Peyer's patch (tissue), 4 donors: ENCODE measurements around the gene UNC5B. TPM values are rescaled to one million over a fixed set of nuclear protein-coding genes. Genes with fewer than 3 reads are reported as not detected.
A peak's percentile ranks its signal among the peaks of the same experiment; 100 is the strongest.

ENCODE experiments used
- DNase-seq, 3 donors: peaks; one replicate each; pipeline ENCODE4 v3.0.0-alpha.2; 2017 to 2019
- H3K27ac ChIP-seq, 4 donors: fragments of 200-600 bp; sonication (generic); one replicate each; pipeline ENCODE4 v1.5.1; 2016 to 2019
- H3K27me3 ChIP-seq, 2 donors: fragments of 200-600 bp; sonication (generic); one replicate each; pipeline ENCODE4 v1.5.1; 2019
- H3K36me3 ChIP-seq, 3 donors: fragments of 200-600 bp; sonication (generic); one replicate each; pipeline ENCODE4 v1.5.1; 2016 to 2019
- H3K4me1 ChIP-seq, 4 donors: fragments of 200-600 bp; sonication (generic); one replicate each; pipeline ENCODE4 v1.5.1; 2016 to 2019
- H3K4me3 ChIP-seq, 4 donors: fragments of 200-600 bp; sonication (generic); 1 replicate in 3 of 4; 2 replicates in 1 of 4; pipeline ENCODE4 v1.5.1; 2016 to 2019; ENCODE audit warnings: mild to moderate bottlenecking in 1 of 4
- H3K9me3 ChIP-seq, 4 donors: fragments of 200-600 bp; sonication (generic); one replicate each; pipeline ENCODE4 v1.5.1; 2016 to 2019; ENCODE audit warnings: mild to moderate bottlenecking in 1 of 4
- POLR2A ChIP-seq, 2 donors: fragments of 450-650 bp; IDR thresholded peaks; one replicate each; pipeline ENCODE4 v1.5.1; 2017; ENCODE audit warnings: antibody characterized with exemption in 2 of 2, mild to moderate bottlenecking in 2 of 2, moderate library complexity in 2 of 2
- total RNA-seq, 4 donors: library from RNA; depleted of rRNA; stranded (reverse); fragments of >200 nt; gene quantifications; one replicate each; pipeline ENCODE4 v1.1.0, GENCODE V29; 2016
- TF ChIP-seq, protein P1 (sequence below), 6 experiments: fragments of 450-650 bp in 4 of 6; fragments of 200-600 bp in 2 of 6; sonication (generic) in 1 of 6; IDR thresholded peaks; one replicate each; pipeline ENCODE4 v1.5.1; 2017 to 2019; ENCODE audit warnings: antibody characterized with exemption in 6 of 6, mild to moderate bottlenecking in 3 of 6, moderate library complexity in 1 of 6

Gene UNC5B
- total RNA-seq, 4 donors from 2014 or later: 5.0 to 52.5 (median 39.1) TPM

DNA sequence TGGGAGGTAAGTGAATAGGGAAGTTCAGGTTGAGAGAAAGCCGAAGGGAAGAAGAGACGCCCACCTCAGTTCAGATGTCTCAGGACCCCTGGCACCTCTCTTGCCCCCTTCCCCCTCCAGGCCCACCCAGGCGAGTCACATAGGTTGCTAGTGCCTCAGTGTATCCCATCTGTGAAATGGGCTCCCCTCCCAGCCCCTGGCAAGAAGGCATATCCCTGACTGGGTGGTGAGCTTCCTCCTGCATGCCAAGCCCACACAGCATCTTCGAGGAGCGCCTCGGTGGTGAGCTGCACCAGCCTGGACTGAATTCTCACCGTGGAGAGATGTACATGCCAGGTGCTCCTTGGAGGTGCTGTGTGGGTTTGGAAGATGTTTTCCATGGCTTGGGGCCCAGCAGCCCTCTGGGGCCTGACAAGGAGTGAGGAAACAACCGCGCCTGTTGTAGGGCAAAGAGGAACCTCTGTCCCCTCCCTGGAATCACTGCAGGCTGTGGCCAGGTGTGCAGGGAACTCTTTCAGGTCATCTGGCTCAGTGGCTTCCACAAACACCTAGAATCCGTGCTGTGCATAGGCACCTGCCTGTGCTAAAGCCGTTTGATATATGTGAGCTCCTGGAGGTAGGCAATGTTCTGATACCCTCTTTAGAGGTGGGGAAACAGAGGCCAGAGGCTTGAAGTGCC is 45.1 kb downstream of the UNC5B start:
- Histone ChIP-seq H3K4me3 (no peak overlapping the region), H3K9me3 (no peaks in the 10 kb centered on the region), H3K36me3 (no peaks in the 10 kb centered on the region), H3K27ac (peak overlapping the region in 1 of 4 donors; percentile 88), H3K27me3 (no peaks in the 10 kb centered on the region), H3K4me1 (peaks cover 0 to 77% (median 6%) of the 10 kb centered on the region in 4 donors)
- no peak for DNase-seq
- TF ChIP-seq, protein P1, sequence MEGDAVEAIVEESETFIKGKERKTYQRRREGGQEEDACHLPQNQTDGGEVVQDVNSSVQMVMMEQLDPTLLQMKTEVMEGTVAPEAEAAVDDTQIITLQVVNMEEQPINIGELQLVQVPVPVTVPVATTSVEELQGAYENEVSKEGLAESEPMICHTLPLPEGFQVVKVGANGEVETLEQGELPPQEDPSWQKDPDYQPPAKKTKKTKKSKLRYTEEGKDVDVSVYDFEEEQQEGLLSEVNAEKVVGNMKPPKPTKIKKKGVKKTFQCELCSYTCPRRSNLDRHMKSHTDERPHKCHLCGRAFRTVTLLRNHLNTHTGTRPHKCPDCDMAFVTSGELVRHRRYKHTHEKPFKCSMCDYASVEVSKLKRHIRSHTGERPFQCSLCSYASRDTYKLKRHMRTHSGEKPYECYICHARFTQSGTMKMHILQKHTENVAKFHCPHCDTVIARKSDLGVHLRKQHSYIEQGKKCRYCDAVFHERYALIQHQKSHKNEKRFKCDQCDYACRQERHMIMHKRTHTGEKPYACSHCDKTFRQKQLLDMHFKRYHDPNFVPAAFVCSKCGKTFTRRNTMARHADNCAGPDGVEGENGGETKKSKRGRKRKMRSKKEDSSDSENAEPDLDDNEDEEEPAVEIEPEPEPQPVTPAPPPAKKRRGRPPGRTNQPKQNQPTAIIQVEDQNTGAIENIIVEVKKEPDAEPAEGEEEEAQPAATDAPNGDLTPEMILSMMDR (IDR thresholded peaks at IDR 0.05): no peak
- TF ChIP-seq POLR2A (IDR thresholded peaks at IDR 0.05): no peak

- Histone ChIP-seq H3K9me3 (no peaks in the 10 kb centered on the region), H3K4me3 (no peak overlapping the region), H3K4me1 (peaks cover 0 to 77% (median 6%) of the 10 kb centered on the region in 4 donors), H3K36me3 (no peaks in the 10 kb centered on the region), H3K27me3 (no peaks in the 10 kb centered on the region), H3K27ac (no peak overlapping the region)
- no peak for TF ChIP-seq POLR2A (IDR thresholded peaks at IDR 0.05)
- TF ChIP-seq, protein P1 (IDR thresholded peaks at IDR 0.05): no peak
- no peak for DNase-seq
These were observed 45.7 kb downstream of the UNC5B start for GRCh38 chr10:71258046-71258445.

DNA sequence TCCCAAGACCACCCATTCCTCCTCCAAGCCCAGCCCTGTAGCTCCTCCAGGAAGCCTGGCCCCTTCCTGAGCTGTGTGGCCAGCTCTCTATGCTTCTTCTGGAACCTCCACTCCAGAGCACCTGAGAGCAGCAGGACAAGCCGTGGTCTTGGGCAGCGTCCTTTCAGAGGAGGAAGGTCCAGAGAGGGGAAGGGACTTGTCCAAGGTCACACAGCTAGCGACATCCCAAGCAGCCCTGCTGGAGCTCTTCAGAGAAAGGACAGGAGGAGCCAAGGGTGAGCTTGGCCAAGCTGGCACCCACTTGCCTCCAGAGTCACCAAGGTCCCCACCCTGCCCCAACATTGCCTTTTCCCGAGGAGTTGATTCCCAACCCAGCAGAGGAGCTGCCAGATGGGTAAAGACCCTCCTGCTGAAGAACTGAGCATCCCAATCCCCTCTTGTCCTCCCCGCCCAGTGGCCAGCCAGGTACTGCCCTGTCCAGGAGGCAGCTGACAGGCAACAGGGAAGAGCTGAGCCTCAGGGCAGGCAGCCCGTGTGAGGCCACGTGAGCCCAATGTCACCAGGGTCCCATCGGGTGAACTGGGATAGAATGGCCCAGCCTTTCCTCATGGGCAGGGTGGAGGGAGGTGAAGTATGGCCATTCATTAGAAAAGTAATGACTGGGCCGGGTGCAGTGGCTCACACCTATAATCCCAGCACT is 46.2 kb downstream of the UNC5B start:
- TF ChIP-seq, protein P1 (IDR thresholded peaks at IDR 0.05): no peak
- no peak for TF ChIP-seq POLR2A (IDR thresholded peaks at IDR 0.05)
- Histone ChIP-seq H3K4me1 (peaks cover 0 to 72% (median 4%) of the 10 kb centered on the region in 4 donors), H3K27ac (no peak overlapping the region), H3K9me3 (no peaks in the 10 kb centered on the region), H3K36me3 (no peaks in the 10 kb centered on the region), H3K4me3 (no peak overlapping the region), H3K27me3 (no peaks in the 10 kb centered on the region)
- no peak for DNase-seq

DNA sequence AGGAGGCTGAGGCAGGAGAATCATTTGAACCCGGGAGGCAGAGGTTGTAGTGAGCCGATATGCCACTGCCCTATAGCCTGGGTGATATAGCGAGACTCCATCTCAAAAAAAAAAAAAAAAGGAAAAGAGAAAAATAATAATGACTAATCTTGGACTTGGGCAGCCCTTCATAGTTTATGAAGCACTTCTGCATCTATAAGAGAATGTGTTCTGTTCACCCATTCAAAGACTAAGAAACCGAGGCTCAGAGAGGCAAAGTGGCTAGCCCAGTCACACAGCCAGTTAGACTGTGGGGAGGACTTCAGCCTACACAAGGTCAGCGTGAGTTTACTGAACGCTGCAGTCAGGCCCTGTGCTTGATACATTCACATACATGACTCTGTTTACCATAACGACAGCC is 46.9 kb downstream of the UNC5B start:
- Histone ChIP-seq H3K36me3 (no peaks in the 10 kb centered on the region), H3K27ac (peak overlapping the region in 1 of 4 donors; percentile 31), H3K9me3 (no peaks in the 10 kb centered on the region), H3K4me1 (peaks cover 0 to 65% (median 4%) of the 10 kb centered on the region in 4 donors), H3K4me3 (no peak overlapping the region), H3K27me3 (no peaks in the 10 kb centered on the region)
- DNase-seq: no peak
- TF ChIP-seq POLR2A (IDR thresholded peaks at IDR 0.05): no peak
- TF ChIP-seq, protein P1 (IDR thresholded peaks at IDR 0.05): no peak

DNA sequence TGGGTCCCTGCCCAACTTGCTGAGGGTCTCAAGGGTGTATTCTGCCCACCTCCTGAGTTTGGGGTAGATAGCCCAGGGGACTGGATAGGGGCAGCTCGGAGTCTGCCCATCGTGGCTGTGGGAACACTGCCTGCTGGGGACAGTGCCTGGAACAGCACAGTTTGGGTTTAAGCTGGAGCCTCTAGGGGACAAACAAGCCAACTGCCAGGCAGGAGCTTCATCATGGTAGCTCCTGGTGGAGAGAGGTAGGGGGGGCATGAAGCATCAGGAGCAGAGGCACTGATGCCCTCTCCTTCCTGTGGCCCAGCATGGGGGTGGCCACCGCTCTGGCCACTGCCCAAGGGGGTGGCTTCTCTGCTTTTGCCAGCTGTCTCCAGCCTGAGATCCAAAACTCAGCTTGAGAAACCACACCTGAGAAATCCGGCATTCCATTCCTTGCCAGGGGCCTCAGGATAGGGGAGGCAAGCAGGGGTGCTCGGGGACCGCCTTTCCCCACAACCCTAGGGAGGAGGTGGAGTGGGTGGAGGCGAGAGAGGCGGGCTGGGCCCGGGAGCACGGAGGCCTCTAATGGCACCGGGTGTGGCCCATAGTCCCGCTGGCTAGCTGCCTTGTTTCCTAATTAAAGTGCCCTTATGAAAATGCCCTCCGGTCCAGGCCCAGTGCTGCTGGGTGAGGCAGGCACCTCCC is 47.6 kb downstream of the UNC5B start:
- H3K4me1 ChIP-seq: peaks cover 0 to 58% (median 4%) of the 10 kb centered on the region in 4 donors
- H3K9me3 ChIP-seq: no peaks in the 10 kb centered on the region
- no peaks in the 10 kb centered on the region for H3K27me3 ChIP-seq
- DNase-seq: peak in 1 of 3 donors; percentile 59
- no peak for TF ChIP-seq POLR2A (IDR thresholded peaks at IDR 0.05)
- TF ChIP-seq, protein P1 (IDR thresholded peaks at IDR 0.05): peak in 1 of 6 experiments; percentile 2
- H3K4me3 ChIP-seq: no peak overlapping the region
- H3K36me3 ChIP-seq: no peaks in the 10 kb centered on the region
- peak overlapping the region in 2 of 4 donors; percentile 10 to 31 for H3K27ac ChIP-seq
